EH (cell line): ENCODE measurements around the gene SLC29A4.

Experiments
- DNase-seq: peaks from one replicate; pipeline ENCODE4 v3.0.0-alpha.2; 2015; ENCODE audit warnings: low read depth

Gene SLC29A4

GRCh38 chr7:5352440-5353010 is 69.8 kb downstream of the SLC29A4 start:
- no peak for DNase-seq

- DNase-seq, result peak; percentile 43
These were observed 71.9 kb downstream of the SLC29A4 start for GRCh38 chr7:5354460-5355232.
